HEK293 (cell line): ENCODE results near the gene DLG1.
A peak's percentile ranks its signal among the peaks of the same experiment; 100 is the strongest.

Source experiments
- CTCF ChIA-PET: fragments of 350-600 bp; formaldehyde crosslinking; extraction: SDS; loops from one replicate; lab custom pipeline; 2021; ENCODE audit warnings: antibody characterized with exemption; lab: Yijun Ruan, JAX
- POLR2A ChIA-PET: fragments of 300-600 bp; formaldehyde crosslinking; extraction: SDS; loops from one replicate; lab custom pipeline; 2020; ENCODE audit warnings: antibody characterized with exemption, inconsistent platforms; lab: Yijun Ruan, JAX
- H3K27ac ChIP-seq: fragments of 200-500 bp; sonication (Bioruptor generic); 2 replicates; pipeline ENCODE4 v1.5.1; 2014; ENCODE audit warnings: low read depth, low read length, control low read depth, inconsistent platforms; ENCODE audit errors: extremely low read depth
- H3K36me3 ChIP-seq, 2 experiments: fragments of 200-500 bp in 1 of 2; sonication (Bioruptor generic) in 1 of 2; 1 replicate in 1 of 2; 2 replicates in 1 of 2; pipeline ENCODE4 v1.5.1; 2014 to 2017; ENCODE audit warnings: inconsistent platforms in 2 of 2, low read length in 2 of 2; ENCODE audit not compliant: control insufficient read depth in 2 of 2, insufficient read depth in 1 of 2
- H3K4me1 ChIP-seq: fragments of 200-500 bp; sonication (Bioruptor generic); 2 replicates; pipeline ENCODE4 v1.5.1; 2014; ENCODE audit warnings: mild to moderate bottlenecking, low read length, inconsistent platforms; ENCODE audit not compliant: control insufficient read depth, insufficient read depth
- H3K4me3 ChIP-seq: 2 replicates; pipeline ENCODE4 v1.5.1; 2011; ENCODE audit warnings: low read depth, mild to moderate bottlenecking, control low read depth, low read length, moderate library complexity
- H3K9me3 ChIP-seq: fragments of 200-500 bp; sonication (Bioruptor generic); 2 replicates; pipeline ENCODE4 v1.5.1; 2014; ENCODE audit warnings: low read depth, low read length, inconsistent platforms; ENCODE audit not compliant: control insufficient read depth, insufficient read depth
- EGR2 ChIP-seq: fragments of 450-650 bp; formaldehyde crosslinking; IDR thresholded peaks from 2 replicates; pipeline ENCODE4 v1.5.1; 2016; ENCODE audit warnings: low read depth, missing biosample characterization, missing genetic modification characterization
- KLF8 ChIP-seq: fragments of 450-650 bp; formaldehyde crosslinking; IDR thresholded peaks from 2 replicates; pipeline ENCODE4 v1.5.1; 2016; ENCODE audit warnings: missing biosample characterization, missing genetic modification characterization
- YY2 ChIP-seq: fragments of 450-650 bp; formaldehyde crosslinking; IDR thresholded peaks from 2 replicates; pipeline ENCODE4 v1.5.1; 2016; ENCODE audit warnings: missing biosample characterization, missing genetic modification characterization
- ZFHX2 ChIP-seq: fragments of 450-650 bp; formaldehyde crosslinking; conservative IDR thresholded peaks from 2 replicates; pipeline ENCODE4 v1.5.1; 2016; ENCODE audit warnings: missing biosample characterization, missing genetic modification characterization
- ZIC2 ChIP-seq: fragments of 450-650 bp; formaldehyde crosslinking; IDR thresholded peaks from 2 replicates; pipeline ENCODE4 v1.5.1; 2016; ENCODE audit warnings: missing biosample characterization, missing genetic modification characterization
- ZNF114 ChIP-seq: fragments of 450-650 bp; formaldehyde crosslinking; IDR thresholded peaks from 2 replicates; pipeline ENCODE4 v1.5.0; 2017; ENCODE audit warnings: missing biosample characterization, missing genetic modification characterization
- ZNF133 ChIP-seq: fragments of 450-650 bp; formaldehyde crosslinking; IDR thresholded peaks from 2 replicates; pipeline ENCODE4 v1.5.1; 2016; ENCODE audit warnings: missing biosample characterization, missing genetic modification characterization
- ZNF146 ChIP-seq: fragments of 450-650 bp; formaldehyde crosslinking; IDR thresholded peaks from 2 replicates; pipeline ENCODE4 v1.5.1; 2016; ENCODE audit warnings: missing biosample characterization, missing genetic modification characterization
- ZNF175 ChIP-seq: fragments of 450-650 bp; formaldehyde crosslinking; IDR thresholded peaks from 2 replicates; pipeline ENCODE4 v1.5.1; 2016; ENCODE audit warnings: missing biosample characterization, missing genetic modification characterization
- ZNF350 ChIP-seq: fragments of 450-650 bp; formaldehyde crosslinking; IDR thresholded peaks from 2 replicates; pipeline ENCODE4 v1.5.0; 2017; ENCODE audit warnings: missing biosample characterization, mild to moderate bottlenecking, missing genetic modification characterization
- ZNF416 ChIP-seq: fragments of 450-650 bp; formaldehyde crosslinking; IDR thresholded peaks from 2 replicates; pipeline ENCODE4 v1.5.1; 2016; ENCODE audit warnings: missing biosample characterization, missing genetic modification characterization
- ZNF610 ChIP-seq: fragments of 450-650 bp; formaldehyde crosslinking; IDR thresholded peaks from 2 replicates; pipeline ENCODE4 v1.5.1; 2016; ENCODE audit warnings: missing biosample characterization, missing genetic modification characterization, borderline replicate concordance
- ZNF791 ChIP-seq: fragments of 450-650 bp; formaldehyde crosslinking; IDR thresholded peaks from 2 replicates; pipeline ENCODE4 v1.5.1; 2016; ENCODE audit warnings: missing biosample characterization, missing genetic modification characterization
- TF ChIP-seq, protein P1 (sequence below): fragments of 450-650 bp; formaldehyde crosslinking; IDR thresholded peaks from 2 replicates; pipeline ENCODE4 v1.5.1; 2016; ENCODE audit warnings: missing biosample characterization, missing genetic modification characterization
- TF ChIP-seq, protein P2 (sequence below): fragments of 450-650 bp; formaldehyde crosslinking; IDR thresholded peaks from 2 replicates; pipeline ENCODE4 v1.5.1; 2017; ENCODE audit warnings: missing biosample characterization, missing genetic modification characterization

Gene DLG1

DNA sequence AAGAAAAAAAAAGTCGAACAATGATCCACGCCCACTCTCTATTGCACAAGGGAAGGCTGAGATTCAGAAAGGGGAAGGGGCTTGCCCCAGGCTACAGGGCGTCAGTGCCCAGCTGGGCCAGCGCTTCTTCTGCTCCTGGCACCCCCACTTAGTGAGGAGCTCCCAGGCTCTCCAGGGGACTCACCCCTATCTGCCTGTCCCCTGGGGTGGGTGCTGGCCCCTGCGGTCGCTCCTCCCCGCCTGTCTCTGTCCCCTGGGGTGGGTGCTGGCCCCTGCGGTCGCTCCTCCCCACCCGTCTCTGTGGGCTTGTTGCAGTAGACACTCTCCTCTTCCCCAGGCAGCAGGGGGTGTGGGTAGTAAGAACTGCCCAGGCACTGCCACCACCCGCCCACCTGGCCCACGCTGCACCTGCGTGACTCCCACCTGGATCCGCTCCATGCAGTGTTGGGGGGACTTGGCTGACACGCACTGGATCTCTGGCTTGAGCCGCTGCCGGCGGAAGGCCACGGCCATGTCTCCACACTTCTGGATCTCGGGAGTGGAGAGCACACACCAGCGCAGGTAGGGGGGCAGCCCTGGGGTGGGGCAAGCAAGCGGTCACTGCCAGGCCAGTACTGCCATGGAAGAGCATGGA is 283.4 kb downstream of the DLG1 start:
- TF ChIP-seq, protein P1, sequence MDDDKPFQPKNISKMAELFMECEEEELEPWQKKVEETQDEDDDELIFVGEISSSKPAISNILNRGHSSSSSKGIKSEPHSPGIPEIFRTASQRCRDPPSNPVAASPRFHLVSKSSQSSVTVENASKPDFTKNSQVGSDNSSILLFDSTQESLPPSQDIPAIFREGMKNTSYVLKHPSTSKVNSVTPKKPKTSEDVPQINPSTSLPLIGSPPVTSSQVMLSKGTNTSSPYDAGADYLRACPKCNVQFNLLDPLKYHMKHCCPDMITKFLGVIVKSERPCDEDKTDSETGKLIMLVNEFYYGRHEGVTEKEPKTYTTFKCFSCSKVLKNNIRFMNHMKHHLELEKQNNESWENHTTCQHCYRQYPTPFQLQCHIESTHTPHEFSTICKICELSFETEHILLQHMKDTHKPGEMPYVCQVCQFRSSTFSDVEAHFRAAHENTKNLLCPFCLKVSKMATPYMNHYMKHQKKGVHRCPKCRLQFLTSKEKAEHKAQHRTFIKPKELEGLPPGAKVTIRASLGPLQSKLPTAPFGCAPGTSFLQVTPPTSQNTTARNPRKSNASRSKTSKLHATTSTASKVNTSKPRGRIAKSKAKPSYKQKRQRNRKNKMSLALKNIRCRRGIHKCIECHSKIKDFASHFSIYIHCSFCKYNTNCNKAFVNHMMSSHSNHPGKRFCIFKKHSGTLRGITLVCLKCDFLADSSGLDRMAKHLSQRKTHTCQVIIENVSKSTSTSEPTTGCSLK (tag by site-specific recombination): no peak
- TF ChIP-seq ZNF791 (tag by site-specific recombination) (no peak), ZFHX2 (peak; percentile 40), EGR2 (tag by site-specific recombination) (peak; percentile 27; the same call in 1 of the 2 replicates), ZNF610 (tag by site-specific recombination) (no peak), ZIC2 (tag by site-specific recombination) (peak; percentile 45), YY2 (no peak), KLF8 (no peak)
- TF ChIP-seq, protein P2, sequence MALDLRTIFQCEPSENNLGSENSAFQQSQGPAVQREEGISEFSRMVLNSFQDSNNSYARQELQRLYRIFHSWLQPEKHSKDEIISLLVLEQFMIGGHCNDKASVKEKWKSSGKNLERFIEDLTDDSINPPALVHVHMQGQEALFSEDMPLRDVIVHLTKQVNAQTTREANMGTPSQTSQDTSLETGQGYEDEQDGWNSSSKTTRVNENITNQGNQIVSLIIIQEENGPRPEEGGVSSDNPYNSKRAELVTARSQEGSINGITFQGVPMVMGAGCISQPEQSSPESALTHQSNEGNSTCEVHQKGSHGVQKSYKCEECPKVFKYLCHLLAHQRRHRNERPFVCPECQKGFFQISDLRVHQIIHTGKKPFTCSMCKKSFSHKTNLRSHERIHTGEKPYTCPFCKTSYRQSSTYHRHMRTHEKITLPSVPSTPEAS (tag by site-specific recombination): no peak
- Histone ChIP-seq H3K36me3 (no peaks in the 10 kb centered on the region), H3K27ac (no peak overlapping the region), H3K4me3 (no peak overlapping the region), H3K4me1 (no peaks in the 10 kb centered on the region), H3K9me3 (no peaks in the 10 kb centered on the region)
- POLR2A ChIA-PET: no interaction called here
- CTCF ChIA-PET: interaction anchor here (1.0 kb wide), 1 partner anchor 15 kb away, joined by 4 read pairs; no protein-coding TSS in a partner anchor

DNA sequence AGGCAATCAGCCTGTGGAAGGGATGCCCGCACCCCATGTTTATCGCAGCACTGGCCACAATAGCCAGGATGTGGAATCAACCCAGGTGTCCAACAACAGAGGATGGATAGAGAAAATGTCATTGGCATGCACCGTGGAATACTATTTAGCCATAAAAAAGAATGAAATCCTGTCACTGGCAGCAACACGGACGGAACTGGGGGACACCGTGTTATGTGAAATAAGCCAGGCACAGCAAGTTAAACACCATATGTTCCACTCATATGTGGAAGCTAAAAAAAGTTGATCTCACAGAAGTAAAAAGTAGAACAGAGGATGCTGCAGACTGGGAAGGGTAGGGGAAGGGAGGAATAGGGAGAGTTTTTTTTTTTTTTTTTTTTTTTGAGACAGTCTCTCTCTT is 284.4 kb downstream of the DLG1 start:
- POLR2A ChIA-PET: no interaction called here
- TF ChIP-seq ZNF146 (tag by site-specific recombination): peak; percentile 86
- no peak for TF ChIP-seq ZNF416 (tag by site-specific recombination)
- CTCF ChIA-PET: no interaction called here
- Histone ChIP-seq H3K9me3 (no peaks in the 10 kb centered on the region), H3K27ac (no peak overlapping the region), H3K4me1 (no peaks in the 10 kb centered on the region), H3K4me3 (no peak overlapping the region), H3K36me3 (no peaks in the 10 kb centered on the region)

DNA sequence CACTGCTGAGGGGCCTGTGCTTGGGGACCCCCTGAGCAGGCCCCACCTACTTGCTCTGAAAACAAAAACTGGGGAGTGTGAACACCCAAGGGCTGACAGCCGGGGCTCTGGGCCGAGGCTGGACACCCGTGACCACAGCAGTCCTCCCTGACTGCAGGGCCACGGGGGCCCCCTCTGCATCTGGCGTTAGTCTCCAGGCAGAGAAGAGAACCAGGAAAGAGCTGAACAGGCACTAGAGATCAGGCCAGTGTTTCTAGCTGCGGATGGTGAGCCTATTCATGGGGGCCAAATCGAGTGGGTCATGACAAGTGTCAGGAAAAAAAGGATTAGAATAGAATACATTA is 285.9 kb downstream of the DLG1 start:
- Histone ChIP-seq H3K36me3 (no peaks in the 10 kb centered on the region), H3K27ac (no peak overlapping the region), H3K9me3 (no peaks in the 10 kb centered on the region), H3K4me3 (no peak overlapping the region), H3K4me1 (no peaks in the 10 kb centered on the region)
- CTCF ChIA-PET: no interaction called here
- POLR2A ChIA-PET: interaction anchor here (0.5 kb wide), 1 partner anchor 266 kb away, joined by 3 read pairs; no protein-coding TSS in a partner anchor
- TF ChIP-seq ZNF175 (tag by site-specific recombination) (no peak), ZNF133 (tag by site-specific recombination) (no peak), ZNF114 (tag by site-specific recombination) (no peak), ZNF350 (tag by site-specific recombination) (no peak)
